ENCODE results near the gene CTCFL. TPM values are rescaled to one million over a fixed set of nuclear protein-coding genes. Genes with fewer than 3 reads are reported as not detected.

Gene CTCFL
- polyA plus RNA-seq, 1 experiment: not detected

DNA sequence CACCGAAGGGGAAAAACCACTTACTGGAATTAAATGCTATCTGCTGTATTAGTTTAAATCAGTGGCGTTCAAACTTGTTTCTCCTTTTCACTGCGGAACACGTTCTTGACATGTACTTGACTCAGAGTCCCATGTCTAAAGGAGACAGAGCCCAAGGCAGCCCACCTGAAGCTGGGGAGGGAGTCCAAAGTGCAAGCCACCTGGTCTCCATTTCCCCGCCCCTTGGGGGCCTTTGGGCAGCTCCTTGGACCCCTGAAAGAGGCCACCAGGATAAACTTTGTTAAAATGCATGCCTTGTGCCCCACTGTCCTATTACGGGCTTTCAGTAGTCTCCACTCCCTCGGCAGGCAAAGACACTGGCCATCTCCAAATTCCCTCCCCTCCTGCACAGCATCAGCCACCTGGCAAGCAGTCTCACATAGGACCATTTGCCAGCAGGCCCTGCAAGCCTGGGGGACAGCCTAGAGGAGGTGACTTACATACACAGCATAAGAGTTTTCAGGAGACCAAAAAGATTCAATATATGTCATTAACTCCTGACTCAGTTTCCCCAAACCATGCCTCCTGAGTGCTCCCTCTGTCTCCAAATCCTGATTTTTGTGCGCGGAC, 42.6 kb upstream of the CTCFL start:
- no peak for DNase-seq (ENCODE audit: low read depth)
- no peak overlapping the region for H3K4me3 ChIP-seq (ENCODE audit: low read depth, low read length)
- ChIA-PET POLR2A (no interaction called here), CTCF (interaction anchor here (1.1 to 1.6 kb wide), 2 partner anchors 15 to 632 kb away, joined by 3 to 4 read pairs; no protein-coding TSS in a partner anchor)
- H3K27me3 ChIP-seq (ENCODE audit: control insufficient read depth, insufficient read depth, low read length): peaks cover 3% of the 10 kb centered on the region; the same call in 1 of the 2 replicates
- TF ChIP-seq, protein P1, sequence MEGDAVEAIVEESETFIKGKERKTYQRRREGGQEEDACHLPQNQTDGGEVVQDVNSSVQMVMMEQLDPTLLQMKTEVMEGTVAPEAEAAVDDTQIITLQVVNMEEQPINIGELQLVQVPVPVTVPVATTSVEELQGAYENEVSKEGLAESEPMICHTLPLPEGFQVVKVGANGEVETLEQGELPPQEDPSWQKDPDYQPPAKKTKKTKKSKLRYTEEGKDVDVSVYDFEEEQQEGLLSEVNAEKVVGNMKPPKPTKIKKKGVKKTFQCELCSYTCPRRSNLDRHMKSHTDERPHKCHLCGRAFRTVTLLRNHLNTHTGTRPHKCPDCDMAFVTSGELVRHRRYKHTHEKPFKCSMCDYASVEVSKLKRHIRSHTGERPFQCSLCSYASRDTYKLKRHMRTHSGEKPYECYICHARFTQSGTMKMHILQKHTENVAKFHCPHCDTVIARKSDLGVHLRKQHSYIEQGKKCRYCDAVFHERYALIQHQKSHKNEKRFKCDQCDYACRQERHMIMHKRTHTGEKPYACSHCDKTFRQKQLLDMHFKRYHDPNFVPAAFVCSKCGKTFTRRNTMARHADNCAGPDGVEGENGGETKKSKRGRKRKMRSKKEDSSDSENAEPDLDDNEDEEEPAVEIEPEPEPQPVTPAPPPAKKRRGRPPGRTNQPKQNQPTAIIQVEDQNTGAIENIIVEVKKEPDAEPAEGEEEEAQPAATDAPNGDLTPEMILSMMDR (IDR thresholded peaks at IDR 0.05; ENCODE audit: insufficient read depth, low read depth, low read length): no peak
- no peaks in the 10 kb centered on the region for H3K36me3 ChIP-seq (ENCODE audit: control insufficient read depth, insufficient read depth, low read length)

- no peak for DNase-seq (ENCODE audit: low read depth)
- Histone ChIP-seq H3K36me3 (ENCODE audit: control insufficient read depth, insufficient read depth, low read length) (no peaks in the 10 kb centered on the region), H3K4me3 (ENCODE audit: low read depth, low read length) (no peak overlapping the region), H3K27me3 (ENCODE audit: control insufficient read depth, insufficient read depth, low read length) (peaks cover 2% of the 10 kb centered on the region; the same call in 1 of the 2 replicates)
- POLR2A ChIA-PET: no interaction called here
- CTCF ChIA-PET: no interaction called here
- TF ChIP-seq, protein P1 (IDR thresholded peaks at IDR 0.05; ENCODE audit: insufficient read depth, low read depth, low read length): no peak
Observed at GRCh38 chr20:57566803-57567459, 42.0 kb upstream of the CTCFL start.

DNA sequence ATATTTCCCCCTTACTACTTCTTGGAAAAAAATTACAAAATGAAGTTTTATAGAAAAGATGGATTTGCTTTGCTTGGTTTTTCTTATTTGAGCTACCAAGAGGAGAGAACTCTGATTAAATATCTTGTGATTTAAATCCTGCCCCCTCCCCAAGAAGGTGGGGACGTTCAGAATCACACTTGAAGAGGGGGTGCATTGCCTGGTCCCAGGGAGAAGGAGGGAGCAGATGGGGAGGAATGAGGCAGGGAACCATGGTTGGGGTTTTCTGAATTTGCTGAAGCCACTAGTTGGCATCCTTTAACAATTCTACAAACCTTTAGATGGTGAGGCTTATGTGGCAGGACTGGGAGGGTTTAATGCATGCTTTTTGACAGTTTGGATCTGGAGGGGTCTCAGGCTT, 41.5 kb upstream of the CTCFL start:
- H3K27me3 ChIP-seq (ENCODE audit: control insufficient read depth, insufficient read depth, low read length): peaks cover 2% of the 10 kb centered on the region; the same call in 1 of the 2 replicates
- no peak overlapping the region for H3K4me3 ChIP-seq (ENCODE audit: low read depth, low read length)
- TF ChIP-seq, protein P1 (IDR thresholded peaks at IDR 0.05; ENCODE audit: insufficient read depth, low read depth, low read length): no peak
- CTCF ChIA-PET: interaction anchor here (1.3 kb wide), 1 partner anchor 16 kb away, joined by 4 read pairs; no protein-coding TSS in a partner anchor
- POLR2A ChIA-PET: no interaction called here
- DNase-seq (ENCODE audit: low read depth): no peak
- H3K36me3 ChIP-seq (ENCODE audit: control insufficient read depth, insufficient read depth, low read length): no peaks in the 10 kb centered on the region

- POLR2A ChIA-PET: no interaction called here
- CTCF ChIA-PET: interaction anchor here (1.3 kb wide), 1 partner anchor 18 kb away, joined by 4 read pairs; no protein-coding TSS in a partner anchor
- TF ChIP-seq, protein P1 (IDR thresholded peaks at IDR 0.05; ENCODE audit: insufficient read depth, low read depth, low read length): no peak
- H3K36me3 ChIP-seq (ENCODE audit: control insufficient read depth, insufficient read depth, low read length): no peaks in the 10 kb centered on the region
- H3K27me3 ChIP-seq (ENCODE audit: control insufficient read depth, insufficient read depth, low read length): peaks cover 3% of the 10 kb centered on the region
- no peak for DNase-seq (ENCODE audit: low read depth)
- no peak overlapping the region for H3K4me3 ChIP-seq (ENCODE audit: low read depth, low read length)
Observed at GRCh38 chr20:57564951-57565642, 40.2 kb upstream of the CTCFL start.

GRCh38 chr20:57564180-57564802, 39.4 kb upstream of the CTCFL start:
- ChIA-PET CTCF (no interaction called here), POLR2A (no interaction called here)
- no peak for DNase-seq (ENCODE audit: low read depth)
- Histone ChIP-seq H3K27me3 (ENCODE audit: control insufficient read depth, insufficient read depth, low read length) (peaks cover 3% of the 10 kb centered on the region), H3K4me3 (ENCODE audit: low read depth, low read length) (no peak overlapping the region), H3K36me3 (ENCODE audit: control insufficient read depth, insufficient read depth, low read length) (no peaks in the 10 kb centered on the region)
- TF ChIP-seq, protein P1 (IDR thresholded peaks at IDR 0.05; ENCODE audit: insufficient read depth, low read depth, low read length): no peak
